K562 (cell line): ENCODE measurements around the gene MBL2. TPM values are rescaled to one million over a fixed set of nuclear protein-coding genes. Genes with fewer than 3 reads are reported as not detected.

ENCODE experiments used
- ATAC-seq: fragments of 200-7000 bp; cut with Tn5 transposase; 3 replicates; pipeline ENCODE4 v1.9.1; 2020; ENCODE audit warnings: moderate library complexity
- BruUV-seq: library from RNA; stranded (reverse); fragments of 400-500 nt; replicated peaks from 2 replicates; lab custom pipeline; 2021; lab: Mats Ljungman, UMichigan
- CTCF ChIA-PET: fragments of 300-600 bp; formaldehyde crosslinking; extraction: SDS; loops from one replicate; lab custom pipeline; 2021; ENCODE audit warnings: low intra/inter-chr PET ratio; lab: Yijun Ruan, JAX
- POLR2A ChIA-PET: fragments of 300-600, 350-650 bp; sonication (Branson Sonifier 250); formaldehyde crosslinking; extraction: SDS; loops from one replicate; lab custom pipeline; 2021; ENCODE audit warnings: antibody characterized with exemption, inconsistent platforms; lab: Yijun Ruan, JAX
- DNase-seq, 4 experiments: peaks; one replicate each; pipeline versions ENCODE4 v3.0.0 to v3.0.0-alpha.2; 2011 to 2018; ENCODE audit warnings: low spot score in 3 of 4, mixed read lengths in 3 of 4; ENCODE audit errors: extremely low read depth in 1 of 4
- FAIRE-seq: peaks from 2 replicates; lab custom pipeline; 2011; peaks lifted over from hg19 to GRCh38; lab: Jason Lieb, UNC
- H2AFZ ChIP-seq: 2 replicates; pipeline ENCODE4 v1.6.0; 2011; ENCODE audit warnings: low read depth, low read length, control low read depth, inconsistent platforms
- H3K27ac ChIP-seq: fragments of 200-600 bp; 3 replicates; pipeline ENCODE4 v1.8.0; 2011; ENCODE audit warnings: low read depth, mild to moderate bottlenecking, control low read depth, inconsistent platforms, low read length, moderate library complexity, mixed read lengths; ENCODE audit errors: extremely low read depth
- H3K27me3 ChIP-seq, 2 experiments: fragments of 300-600 bp in 1 of 2; 2 replicates in 1 of 2; 3 replicates in 1 of 2; pipeline versions ENCODE4 v1.6.0 to v1.8.0; 2011; ENCODE audit warnings: inconsistent platforms in 2 of 2, low read length in 2 of 2, mild to moderate bottlenecking in 1 of 2, mixed read lengths in 1 of 2, moderate library complexity in 1 of 2; ENCODE audit not compliant: control insufficient read depth in 2 of 2, insufficient read depth in 2 of 2
- H3K36me3 ChIP-seq: fragments of 300-600 bp; 3 replicates; pipeline ENCODE4 v1.8.0; 2011; ENCODE audit warnings: mild to moderate bottlenecking, low read length, inconsistent platforms; ENCODE audit not compliant: control insufficient read depth, insufficient read depth
- H3K4me1 ChIP-seq, 2 experiments: fragments of 200-600 bp in 1 of 2; replicated peaks in 1 of 2; 2 replicates in 1 of 2; 3 replicates in 1 of 2; pipeline versions ENCODE4 v1.5.1 to v1.8.0; 2011; ENCODE audit warnings: inconsistent platforms in 2 of 2, low read length in 2 of 2, mild to moderate bottlenecking in 1 of 2, mixed read lengths in 1 of 2, moderate library complexity in 1 of 2; ENCODE audit not compliant: control insufficient read depth in 2 of 2, insufficient read depth in 2 of 2
- H3K4me2 ChIP-seq: 2 replicates; pipeline ENCODE4 v1.6.1; 2011; ENCODE audit warnings: low read length, control low read depth, inconsistent platforms, mixed read lengths; ENCODE audit not compliant: insufficient read depth
- H3K4me3 ChIP-seq: fragments of 200-600 bp; sonication (generic), shearing (Covaris generic); 2 replicates; pipeline ENCODE4 v1.5.1; 2016; ENCODE audit warnings: control low read depth, inconsistent platforms
- H3K79me2 ChIP-seq: fragments of 200-600 bp; 3 replicates; pipeline ENCODE4 v1.8.0; 2011; ENCODE audit warnings: low read length, inconsistent platforms; ENCODE audit not compliant: control insufficient read depth, insufficient read depth
- H3K9ac ChIP-seq, 2 experiments: 2 replicates each; pipeline versions ENCODE4 v1.6.0 to v1.6.1; 2011; ENCODE audit warnings: low read depth in 2 of 2, low read length in 2 of 2, control low read depth in 1 of 2, inconsistent platforms in 1 of 2, mild to moderate bottlenecking in 1 of 2, mixed read lengths in 1 of 2; ENCODE audit not compliant: insufficient read depth in 1 of 2
- H3K9me1 ChIP-seq: one replicate; pipeline ENCODE4 v1.6.0; 2011; ENCODE audit warnings: inconsistent platforms, mild to moderate bottlenecking, low read length, moderate library complexity; ENCODE audit not compliant: control insufficient read depth, insufficient read depth
- H3K9me3 ChIP-seq: replicated peaks from 2 replicates; pipeline ENCODE4 v1.5.1; 2011; ENCODE audit warnings: low read depth, low read length, inconsistent platforms; ENCODE audit not compliant: control insufficient read depth, insufficient read depth
- H4K20me1 ChIP-seq: replicated peaks from 2 replicates; pipeline ENCODE4 v1.6.1; 2011; ENCODE audit warnings: low read length, inconsistent platforms, mixed read lengths; ENCODE audit not compliant: control insufficient read depth, insufficient read depth
- CC2D1A ChIP-seq: fragments of 450-650 bp; IDR thresholded peaks from 2 replicates; pipeline ENCODE4 v1.6.1; 2017; ENCODE audit warnings: mild to moderate bottlenecking
- TAF15 ChIP-seq: fragments of 200-400 bp; formaldehyde crosslinking; IDR thresholded peaks from 2 replicates; pipeline ENCODE4 v1.6.1; 2017; ENCODE audit warnings: mild to moderate bottlenecking, low read depth, low read length, moderate library complexity
- TRIM24 ChIP-seq, 2 experiments: fragments of 450-650 bp; IDR thresholded peaks; 2 replicates each; pipeline ENCODE4 v1.6.1; 2016
- ZFP36 ChIP-seq: fragments of 150-350 bp; IDR thresholded peaks from 2 replicates; pipeline ENCODE4 v1.6.1; 2018; ENCODE audit warnings: low read length, low read depth; ENCODE audit not compliant: partially characterized antibody
- ZNF696 ChIP-seq: fragments of 250-450 bp; sonication (Bioruptor Pico); conservative IDR thresholded peaks from 2 replicates; pipeline ENCODE4 v1.4.0; 2020; ENCODE audit warnings: mild to moderate bottlenecking, moderate library complexity
- WGBS: fragments of 100-300 bp; shearing (Covaris generic); methylation state at CpG from one replicate; pipeline ENCODE4 v1.1.6; 2016; ENCODE audit warnings: low coverage, mixed read lengths; ENCODE audit not compliant: insufficient coverage; ENCODE audit errors: missing lambda C conversion rate; 5-methylcytosine and 5-hydroxymethylcytosine counted together
- in situ Hi-C: fragments of 300-500 bp; cut with MboI; formaldehyde crosslinking; loops from 4 replicates; pipeline ENCODE4 v1.15.0; 2018; ENCODE audit warnings: inconsistent platforms, mixed read lengths
- intact Hi-C: fragments of 100-400 bp; cut with micrococcal nuclease; formaldehyde crosslinking; loops from 2 replicates; pipeline ENCODE4 v1.14.2; 2022
- polyA plus RNA-seq, 8 experiments: library from polyadenylated mRNA; depleted of rRNA in 4 of 8; stranded (reverse) in 5 of 8; unstranded in 3 of 8; fragments of >200 nt; fragmentation: Nextera tagmentation in 2 of 8; fragmentation: Illumina TruSeq in 1 of 8; extraction: Ambion mirVana in 2 of 8; extraction: Trizol in 1 of 8; gene quantifications; 2 replicates each; pipeline versions ENCODE4 v1.2.1 to v1.2.3, GENCODE V29; 2011 to 2014; ENCODE audit warnings: inconsistent platforms in 1 of 8, missing spikeins in 1 of 8
- total RNA-seq, 7 experiments: library from RNA; depleted of rRNA in 6 of 7; stranded (reverse); fragments of >200 nt in 6 of 7; fragmentation: Illumina TruSeq in 2 of 7; extraction: Trizol in 2 of 7; gene quantifications; 2 replicates each; pipeline versions ENCODE4 v1.2.1 to v1.2.3, GENCODE V29; 2011 to 2021; ENCODE audit warnings: low replicate concordance in 1 of 7
- TF ChIP-seq, protein P1 (sequence below): fragments of 250-450 bp; sonication (Bioruptor Pico); IDR thresholded peaks from 2 replicates; pipeline ENCODE4 v1.4.0; 2020; ENCODE audit warnings: mild to moderate bottlenecking, moderate library complexity
- TF ChIP-seq, protein P2 (sequence below): sonication (generic); formaldehyde crosslinking; IDR thresholded peaks from 2 replicates; pipeline ENCODE4 v1.9.0; 2022; ENCODE audit warnings: mild to moderate bottlenecking, missing genetic modification reagents

The MBL2 gene
- total and polyA plus RNA-seq, 9 of the 15 experiments (the other 6 are each of a cell fraction or from before 2014, with no cell fraction given), result not detected

DNA sequence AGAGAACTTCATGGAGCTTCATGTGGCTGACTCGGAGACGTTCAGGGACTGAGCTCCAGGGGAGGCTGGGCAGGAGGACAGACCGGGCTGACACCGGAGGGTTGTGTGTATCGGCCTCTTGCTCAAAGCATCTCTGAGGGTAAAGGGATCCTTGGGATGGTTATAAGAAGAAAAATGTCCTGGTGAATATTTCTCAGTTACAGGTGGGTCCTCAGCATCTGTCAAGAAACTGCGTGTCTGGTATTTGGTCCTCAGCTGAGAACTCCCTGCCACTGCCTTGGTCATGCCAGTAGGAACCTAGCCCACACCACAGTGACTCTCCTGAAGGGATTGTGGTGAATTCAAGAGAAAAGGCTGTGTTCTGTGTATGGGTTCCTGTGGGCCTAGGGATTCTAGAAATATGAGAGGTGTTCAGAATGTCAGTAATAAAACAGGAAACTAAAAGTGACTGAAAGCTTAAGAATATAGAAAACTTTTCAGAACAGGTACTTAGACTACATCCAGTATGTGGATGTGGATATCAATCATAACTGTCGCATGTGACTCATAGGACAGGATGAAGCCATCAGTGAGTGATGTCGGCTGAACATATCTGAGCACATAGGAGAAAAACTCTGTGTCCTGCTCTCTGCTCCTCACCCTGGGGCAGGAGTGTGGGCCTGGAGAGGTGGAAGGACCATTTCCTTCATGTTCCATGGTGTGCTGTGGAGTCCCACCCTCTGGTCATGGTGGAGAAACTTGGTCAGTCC is 28.4 kb downstream of the MBL2 start:
- Histone ChIP-seq H3K36me3 (no peaks in the 10 kb centered on the region), H4K20me1 (no peaks in the 10 kb centered on the region), H3K79me2 (no peaks in the 10 kb centered on the region), H3K27ac (no peak overlapping the region), H3K4me1 (no peaks in the 10 kb centered on the region), H3K9me1 (no peaks in the 10 kb centered on the region), H3K9me3 (no peaks in the 10 kb centered on the region), H3K9ac (no peak overlapping the region), H3K4me2 (no peak overlapping the region), H3K4me3 (no peak overlapping the region), H3K27me3 (no peaks in the 10 kb centered on the region), H2AFZ (no peak overlapping the region)
- ChIA-PET CTCF (no interaction called here), POLR2A (no interaction called here)
- no peak for TF ChIP-seq CC2D1A
- TF ChIP-seq, protein P1, sequence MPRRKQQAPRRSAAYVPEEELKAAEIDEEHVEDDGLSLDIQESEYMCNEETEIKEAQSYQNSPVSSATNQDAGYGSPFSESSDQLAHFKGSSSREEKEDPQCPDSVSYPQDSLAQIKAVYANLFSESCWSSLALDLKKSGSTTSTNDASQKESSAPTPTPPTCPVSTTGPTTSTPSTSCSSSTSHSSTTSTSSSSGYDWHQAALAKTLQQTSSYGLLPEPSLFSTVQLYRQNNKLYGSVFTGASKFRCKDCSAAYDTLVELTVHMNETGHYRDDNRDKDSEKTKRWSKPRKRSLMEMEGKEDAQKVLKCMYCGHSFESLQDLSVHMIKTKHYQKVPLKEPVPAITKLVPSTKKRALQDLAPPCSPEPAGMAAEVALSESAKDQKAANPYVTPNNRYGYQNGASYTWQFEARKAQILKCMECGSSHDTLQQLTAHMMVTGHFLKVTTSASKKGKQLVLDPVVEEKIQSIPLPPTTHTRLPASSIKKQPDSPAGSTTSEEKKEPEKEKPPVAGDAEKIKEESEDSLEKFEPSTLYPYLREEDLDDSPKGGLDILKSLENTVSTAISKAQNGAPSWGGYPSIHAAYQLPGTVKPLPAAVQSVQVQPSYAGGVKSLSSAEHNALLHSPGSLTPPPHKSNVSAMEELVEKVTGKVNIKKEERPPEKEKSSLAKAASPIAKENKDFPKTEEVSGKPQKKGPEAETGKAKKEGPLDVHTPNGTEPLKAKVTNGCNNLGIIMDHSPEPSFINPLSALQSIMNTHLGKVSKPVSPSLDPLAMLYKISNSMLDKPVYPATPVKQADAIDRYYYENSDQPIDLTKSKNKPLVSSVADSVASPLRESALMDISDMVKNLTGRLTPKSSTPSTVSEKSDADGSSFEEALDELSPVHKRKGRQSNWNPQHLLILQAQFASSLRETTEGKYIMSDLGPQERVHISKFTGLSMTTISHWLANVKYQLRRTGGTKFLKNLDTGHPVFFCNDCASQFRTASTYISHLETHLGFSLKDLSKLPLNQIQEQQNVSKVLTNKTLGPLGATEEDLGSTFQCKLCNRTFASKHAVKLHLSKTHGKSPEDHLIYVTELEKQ, result no peak
- TF ChIP-seq ZFP36, result no peak
- no peak for TF ChIP-seq ZNF696 (CRISPR knock-in tag)
- TF ChIP-seq TRIM24 (IDR thresholded peaks at IDR 0.05), result no peak
- no peak for TF ChIP-seq TAF15
- TF ChIP-seq, protein P2, sequence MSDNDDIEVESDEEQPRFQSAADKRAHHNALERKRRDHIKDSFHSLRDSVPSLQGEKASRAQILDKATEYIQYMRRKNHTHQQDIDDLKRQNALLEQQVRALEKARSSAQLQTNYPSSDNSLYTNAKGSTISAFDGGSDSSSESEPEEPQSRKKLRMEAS (CRISPR knock-in tag), result no peak
- no TSS peak for BruUV-seq
- ATAC-seq, result no peak
- no peak for DNase-seq
- FAIRE-seq, result no peak
- 0% methylated on average over 8 of the region's 8 CpGs for WGBS
- in situ Hi-C loops, result no loop called here
- intact Hi-C loops, result loop anchor here (5.0 kb wide), 1 partner anchor 38 kb away; no protein-coding TSS in a partner anchor
